ENCODE measurements around the gene ZCCHC24. TPM values are rescaled to one million over a fixed set of nuclear protein-coding genes. Genes with fewer than 3 reads are reported as not detected.

The ZCCHC24 gene
- total and polyA plus RNA-seq, 3 donors from 2014 or later = 27.7 to 38.6 (median 31.3) TPM

GRCh38 chr10:79350407-79351154, 94.8 kb downstream of the ZCCHC24 start:
- Histone ChIP-seq H3K27me3 (no peaks in the 10 kb centered on the region), H3K4me3 (no peak overlapping the region), H3K27ac (no peak overlapping the region), H3K9me3 (no peaks in the 10 kb centered on the region), H3K4me1 (peaks cover 24% of the 10 kb centered on the region), H3K36me3 (ENCODE audit: low read depth, missing control alignments) (no peaks in the 10 kb centered on the region)
- DNase-seq = no peak
- 87 to 89% methylated on average over 13 to 21 of the region's 21 CpGs for WGBS, 2 donors
- intact Hi-C loops (cut with DNase I; ENCODE audit: low total_unique reads) = no loop called here
- no peak for TF ChIP-seq POLR2A (IDR thresholded peaks at IDR 0.05)
- TF ChIP-seq CTCF (IDR thresholded peaks at IDR 0.05) = no peak

GRCh38 chr10:79349766-79350406, 95.5 kb downstream of the ZCCHC24 start:
- WGBS, 2 donors = 71 to 85% methylated on average over 6 of the region's 6 CpGs
- Histone ChIP-seq H3K9me3 (no peaks in the 10 kb centered on the region), H3K4me3 (no peak overlapping the region), H3K4me1 (peaks cover 24% of the 10 kb centered on the region), H3K27me3 (no peaks in the 10 kb centered on the region), H3K27ac (no peak overlapping the region), H3K36me3 (ENCODE audit: low read depth, missing control alignments) (no peaks in the 10 kb centered on the region)
- DNase-seq = peak; percentile 87
- TF ChIP-seq CTCF (IDR thresholded peaks at IDR 0.05) = no peak
- no peak for TF ChIP-seq POLR2A (IDR thresholded peaks at IDR 0.05)
- intact Hi-C loops (cut with DNase I; ENCODE audit: low total_unique reads) = no loop called here

DNA sequence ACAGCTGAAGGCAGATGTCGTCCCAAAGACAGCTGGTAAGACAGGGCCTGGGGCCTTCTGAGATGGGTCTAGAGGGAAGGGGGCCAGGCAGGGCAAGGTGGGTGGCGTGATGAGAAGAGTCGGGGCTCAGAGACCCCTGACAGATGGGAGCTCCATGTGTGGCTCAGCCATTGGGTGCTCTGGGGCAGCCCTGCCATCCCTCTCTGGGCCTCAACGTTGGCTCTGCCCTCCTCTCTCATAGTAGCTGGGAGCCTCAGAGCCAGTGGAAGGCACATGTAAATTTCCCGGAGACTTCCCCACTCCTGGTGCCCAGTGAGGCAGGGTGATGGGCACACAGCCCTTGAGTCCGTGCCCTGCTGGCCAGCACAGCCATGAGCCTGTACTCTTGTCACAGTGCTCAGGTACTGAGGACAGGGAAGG, 96.3 kb downstream of the ZCCHC24 start:
- peak overlapping the region in 1 of 2 donors; percentile 63 for H3K27ac ChIP-seq
- peaks cover 24% of the 10 kb centered on the region for H3K4me1 ChIP-seq
- WGBS, 2 donors = 67 to 93% methylated on average over 4 to 6 of the region's 6 CpGs
- H3K27me3 ChIP-seq = no peaks in the 10 kb centered on the region
- no peaks in the 10 kb centered on the region for H3K9me3 ChIP-seq
- DNase-seq = peak; percentile 12
- H3K36me3 ChIP-seq (ENCODE audit: low read depth, missing control alignments) = no peaks in the 10 kb centered on the region
- intact Hi-C loops (cut with DNase I; ENCODE audit: low total_unique reads) = no loop called here
- no peak for TF ChIP-seq CTCF (IDR thresholded peaks at IDR 0.05)
- no peak for TF ChIP-seq POLR2A (IDR thresholded peaks at IDR 0.05)
- no peak overlapping the region for H3K4me3 ChIP-seq

- peak overlapping the region in 1 of 2 donors; percentile 85 for H3K4me3 ChIP-seq
- H3K27me3 ChIP-seq = no peaks in the 10 kb centered on the region
- 44 to 68% methylated on average over 3 of the region's 3 CpGs for WGBS, 2 donors
- no peaks in the 10 kb centered on the region for H3K9me3 ChIP-seq
- intact Hi-C loops (cut with DNase I; ENCODE audit: low total_unique reads) = no loop called here
- TF ChIP-seq CTCF (IDR thresholded peaks at IDR 0.05) = no peak
- TF ChIP-seq POLR2A (IDR thresholded peaks at IDR 0.05) = no peak
- peaks cover 24% of the 10 kb centered on the region for H3K4me1 ChIP-seq
- peak overlapping the region; percentile 63 to 88 for H3K27ac ChIP-seq
- no peaks in the 10 kb centered on the region for H3K36me3 ChIP-seq (ENCODE audit: low read depth, missing control alignments)
- no peak for DNase-seq
These were observed 96.8 kb downstream of the ZCCHC24 start for GRCh38 chr10:79348640-79348988.

Data from testis (tissue), 3 donors.